ENCODE measurements around the gene RNU6-9.

The RNU6-9 gene

DNA sequence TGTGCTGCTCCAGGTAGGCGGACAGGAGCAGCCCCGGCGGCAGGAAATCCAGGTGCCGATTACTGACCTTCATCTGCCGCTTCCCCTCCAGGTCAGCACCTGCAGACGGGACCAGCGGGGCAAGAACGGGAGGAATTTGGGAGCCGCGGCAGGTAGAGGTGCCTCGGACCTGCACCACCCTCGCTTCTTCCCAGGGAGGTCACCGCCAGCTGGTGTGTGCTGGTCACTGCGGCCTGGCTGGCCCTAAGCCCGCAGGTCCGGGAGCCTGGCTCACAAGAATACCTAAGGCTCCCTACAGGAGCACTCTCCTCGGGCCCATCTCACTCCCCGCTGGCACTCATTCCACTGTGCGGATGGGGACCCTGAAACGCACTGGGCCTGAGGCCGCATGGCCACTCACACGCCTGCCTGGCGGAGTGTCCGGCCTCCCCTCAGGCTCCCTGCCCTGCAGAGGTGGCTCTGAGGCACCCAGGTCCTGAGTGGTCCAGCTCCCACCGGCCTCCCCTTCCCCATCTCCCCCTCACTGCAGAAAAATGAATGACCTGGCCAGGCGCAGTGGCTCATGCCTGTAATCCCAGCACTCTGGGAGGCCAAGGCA is 4.3 kb downstream of the RNU6-9 start:
- POLR2A ChIA-PET = no interaction called here
- CTCF ChIA-PET = interaction anchor here (1.2 to 1.3 kb wide), 3 partner anchors 18 to 102 kb away, joined by 3 read pairs; no protein-coding TSS in a partner anchor
- H3K4me3 ChIP-seq (ENCODE audit: low read depth, low read length) = no peak overlapping the region
- no peak for DNase-seq (ENCODE audit: low read depth, low spot score)
- TF ChIP-seq, protein P1, sequence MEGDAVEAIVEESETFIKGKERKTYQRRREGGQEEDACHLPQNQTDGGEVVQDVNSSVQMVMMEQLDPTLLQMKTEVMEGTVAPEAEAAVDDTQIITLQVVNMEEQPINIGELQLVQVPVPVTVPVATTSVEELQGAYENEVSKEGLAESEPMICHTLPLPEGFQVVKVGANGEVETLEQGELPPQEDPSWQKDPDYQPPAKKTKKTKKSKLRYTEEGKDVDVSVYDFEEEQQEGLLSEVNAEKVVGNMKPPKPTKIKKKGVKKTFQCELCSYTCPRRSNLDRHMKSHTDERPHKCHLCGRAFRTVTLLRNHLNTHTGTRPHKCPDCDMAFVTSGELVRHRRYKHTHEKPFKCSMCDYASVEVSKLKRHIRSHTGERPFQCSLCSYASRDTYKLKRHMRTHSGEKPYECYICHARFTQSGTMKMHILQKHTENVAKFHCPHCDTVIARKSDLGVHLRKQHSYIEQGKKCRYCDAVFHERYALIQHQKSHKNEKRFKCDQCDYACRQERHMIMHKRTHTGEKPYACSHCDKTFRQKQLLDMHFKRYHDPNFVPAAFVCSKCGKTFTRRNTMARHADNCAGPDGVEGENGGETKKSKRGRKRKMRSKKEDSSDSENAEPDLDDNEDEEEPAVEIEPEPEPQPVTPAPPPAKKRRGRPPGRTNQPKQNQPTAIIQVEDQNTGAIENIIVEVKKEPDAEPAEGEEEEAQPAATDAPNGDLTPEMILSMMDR (IDR thresholded peaks at IDR 0.05; ENCODE audit: insufficient read depth, low read length, missing control alignments) = peak; percentile 5

DNA sequence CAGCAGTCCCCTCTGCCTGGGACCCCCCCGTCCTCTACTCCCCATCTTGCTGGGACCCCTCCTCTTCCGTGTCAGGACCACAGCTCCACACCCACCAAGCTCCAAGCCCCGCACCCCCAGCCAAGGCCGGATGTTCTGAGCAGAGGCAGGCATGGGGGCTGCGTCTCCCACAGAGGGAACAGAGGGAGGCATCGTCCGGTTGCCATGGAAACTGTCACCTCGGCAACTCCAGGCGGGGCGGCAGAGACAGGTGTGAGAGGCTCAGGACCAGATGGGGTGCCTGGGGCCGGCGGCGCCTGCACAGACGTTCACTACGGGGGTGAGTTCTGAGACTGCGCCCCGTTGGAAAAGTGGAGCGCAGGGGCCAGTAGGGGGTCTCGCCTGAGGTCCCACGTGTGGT is 5.4 kb downstream of the RNU6-9 start:
- DNase-seq (ENCODE audit: low read depth, low spot score) = no peak
- no peak overlapping the region for H3K4me3 ChIP-seq (ENCODE audit: low read depth, low read length)
- POLR2A ChIA-PET = no interaction called here
- CTCF ChIA-PET = interaction anchor here (1.2 kb wide), 1 partner anchor 100 kb away, joined by 3 read pairs; no protein-coding TSS in a partner anchor
- TF ChIP-seq, protein P1 (IDR thresholded peaks at IDR 0.05; ENCODE audit: insufficient read depth, low read length, missing control alignments) = no peak

DNA sequence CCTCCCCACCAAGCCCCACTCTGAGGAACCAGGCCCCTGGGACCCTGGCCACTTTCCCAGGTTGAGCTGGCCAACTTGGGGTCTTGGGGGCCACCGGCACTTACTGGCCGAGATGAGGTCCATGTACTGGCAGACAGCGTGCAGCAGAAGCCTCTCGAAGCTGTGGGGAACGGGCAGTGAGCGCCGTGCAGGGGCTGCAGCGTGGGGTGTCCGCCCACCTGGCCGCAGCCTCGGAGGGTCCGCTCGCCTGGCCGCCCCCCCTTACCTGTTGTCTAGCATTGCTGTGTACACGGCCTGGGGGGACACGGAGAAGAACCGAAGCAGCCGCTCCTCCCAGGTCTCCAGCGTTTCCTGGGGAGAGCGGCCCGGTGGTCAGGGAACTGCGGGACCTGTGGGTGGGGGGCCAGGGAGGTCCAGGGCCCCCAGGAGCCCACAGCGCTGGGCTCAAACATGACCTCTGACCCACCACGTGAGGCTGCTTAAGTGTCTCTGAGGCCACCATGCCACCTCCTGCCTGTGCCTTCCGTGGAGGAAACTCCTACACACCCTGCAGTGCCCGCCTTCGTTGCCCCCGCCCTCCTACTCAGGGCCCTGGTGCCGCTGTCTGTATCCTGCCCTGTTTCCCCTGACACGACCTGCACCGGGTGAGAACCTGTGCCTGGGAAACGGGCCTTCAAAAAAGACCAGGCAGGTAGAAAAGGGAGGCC is 6.2 kb downstream of the RNU6-9 start:
- TF ChIP-seq, protein P1 (IDR thresholded peaks at IDR 0.05; ENCODE audit: insufficient read depth, low read length, missing control alignments) = no peak
- H3K4me3 ChIP-seq (ENCODE audit: low read depth, low read length) = no peak overlapping the region
- POLR2A ChIA-PET = no interaction called here
- no peak for DNase-seq (ENCODE audit: low read depth, low spot score)
- CTCF ChIA-PET = no interaction called here

DNA sequence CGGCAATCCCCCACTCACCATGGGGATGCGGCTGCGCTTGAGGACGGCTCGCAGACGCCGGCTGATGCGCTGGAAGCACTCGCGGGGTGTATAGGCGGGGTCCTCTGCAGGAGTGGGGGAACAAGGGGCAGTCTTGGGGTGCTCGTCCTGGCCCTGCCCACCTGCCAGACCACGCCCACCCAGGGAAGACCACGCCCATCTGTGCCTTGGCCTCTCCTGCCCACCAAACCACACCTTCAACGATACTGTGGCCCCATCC is 6.7 kb downstream of the RNU6-9 start:
- TF ChIP-seq, protein P1 (IDR thresholded peaks at IDR 0.05; ENCODE audit: insufficient read depth, low read length, missing control alignments) = no peak
- CTCF ChIA-PET = no interaction called here
- POLR2A ChIA-PET = no interaction called here
- no peak for DNase-seq (ENCODE audit: low read depth, low spot score)
- H3K4me3 ChIP-seq (ENCODE audit: low read depth, low read length) = no peak overlapping the region

DNA sequence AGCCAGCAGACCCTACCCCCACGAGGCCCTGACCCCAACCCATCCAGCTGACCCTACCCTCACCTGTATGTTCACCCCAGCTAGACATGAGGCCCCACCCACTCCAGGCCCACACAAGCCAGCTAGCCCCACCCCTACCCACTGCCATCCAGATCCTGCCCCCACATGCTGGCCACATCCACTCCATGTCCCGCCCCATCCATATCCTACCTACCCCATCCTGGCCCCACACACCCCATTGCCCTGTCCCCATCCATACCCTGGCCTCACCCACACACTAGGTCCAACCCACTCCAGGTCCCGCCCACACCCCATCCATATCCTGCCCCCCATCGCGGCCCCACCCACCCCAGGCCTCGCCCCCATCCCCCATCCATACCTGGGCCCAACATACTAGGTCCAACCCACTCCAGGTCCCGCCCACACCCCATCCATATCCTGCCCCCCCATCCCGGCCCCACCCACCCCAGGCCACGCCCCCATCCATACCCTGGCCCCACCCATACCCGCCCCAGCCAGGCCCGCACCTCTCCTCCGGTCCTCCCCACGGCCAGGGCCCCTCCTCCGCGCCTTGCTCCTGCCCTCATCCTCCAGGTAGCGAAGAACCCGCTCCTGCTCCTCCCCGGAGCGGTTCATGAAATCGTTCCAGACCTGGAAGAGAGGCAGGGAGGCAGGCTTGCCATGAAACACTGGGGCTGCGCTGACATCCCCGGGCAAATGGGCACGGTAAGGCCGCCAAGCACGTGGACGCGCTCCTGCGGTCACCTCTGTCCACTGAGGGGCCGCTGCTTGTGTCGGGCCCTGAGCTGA is 7.2 kb downstream of the RNU6-9 start:
- TF ChIP-seq, protein P1 (IDR thresholded peaks at IDR 0.05; ENCODE audit: insufficient read depth, low read length, missing control alignments) = no peak
- POLR2A ChIA-PET = no interaction called here
- no peak for DNase-seq (ENCODE audit: low read depth, low spot score)
- CTCF ChIA-PET = no interaction called here
- no peak overlapping the region for H3K4me3 ChIP-seq (ENCODE audit: low read depth, low read length)

Measured in AG04449 (cell line).